HG03196 (cell line): ENCODE measurements around the gene TOX2.

ENCODE experiments used
- ATAC-seq: cut with Tn5 transposase; IDR thresholded peaks from one replicate; pipeline ENCODE4 v1.9.1; 2021; ENCODE audit not compliant: unreplicated experiment

TOX2 gene

GRCh38 chr20:44016525-44016924 is 101.9 kb downstream of the TOX2 start:
- ATAC-seq, result no peak

DNA sequence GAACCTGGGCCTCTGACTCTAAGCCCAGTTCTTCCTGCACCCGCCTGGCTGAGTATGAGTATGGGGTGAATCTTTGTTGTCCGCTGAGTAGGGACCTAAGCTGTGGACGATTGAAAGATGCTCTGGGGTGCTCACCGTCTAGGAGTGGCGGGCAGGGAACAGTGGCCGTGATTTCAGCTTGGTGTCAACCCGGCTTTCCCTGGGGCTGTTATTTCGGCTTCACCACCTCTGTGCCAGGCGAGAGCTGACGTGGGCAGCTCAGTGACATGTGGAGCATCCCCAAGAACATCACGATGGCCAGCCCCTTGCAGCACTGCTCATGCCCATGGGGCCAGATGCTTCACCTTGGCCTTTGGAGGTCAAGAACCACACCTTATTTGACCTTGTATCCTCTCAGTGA is 102.6 kb downstream of the TOX2 start:
- ATAC-seq, result no peak

DNA sequence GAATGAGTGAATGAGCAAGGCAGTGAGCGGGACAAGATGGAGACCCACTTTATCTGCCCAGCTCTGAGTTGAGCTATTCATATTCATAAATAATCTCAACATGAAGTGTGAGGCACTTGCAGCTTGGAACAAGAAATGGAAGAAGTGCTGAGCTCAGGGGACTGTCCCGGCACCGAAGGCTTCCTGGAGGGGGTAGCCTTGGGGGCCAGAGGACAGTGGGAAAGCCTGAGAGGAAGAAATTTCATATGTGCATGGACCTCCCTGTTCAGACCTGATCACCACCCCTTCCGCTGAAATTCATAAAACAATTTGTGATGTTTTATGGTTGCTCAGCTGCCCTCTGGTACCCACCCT is 103.2 kb downstream of the TOX2 start:
- no peak for ATAC-seq

DNA sequence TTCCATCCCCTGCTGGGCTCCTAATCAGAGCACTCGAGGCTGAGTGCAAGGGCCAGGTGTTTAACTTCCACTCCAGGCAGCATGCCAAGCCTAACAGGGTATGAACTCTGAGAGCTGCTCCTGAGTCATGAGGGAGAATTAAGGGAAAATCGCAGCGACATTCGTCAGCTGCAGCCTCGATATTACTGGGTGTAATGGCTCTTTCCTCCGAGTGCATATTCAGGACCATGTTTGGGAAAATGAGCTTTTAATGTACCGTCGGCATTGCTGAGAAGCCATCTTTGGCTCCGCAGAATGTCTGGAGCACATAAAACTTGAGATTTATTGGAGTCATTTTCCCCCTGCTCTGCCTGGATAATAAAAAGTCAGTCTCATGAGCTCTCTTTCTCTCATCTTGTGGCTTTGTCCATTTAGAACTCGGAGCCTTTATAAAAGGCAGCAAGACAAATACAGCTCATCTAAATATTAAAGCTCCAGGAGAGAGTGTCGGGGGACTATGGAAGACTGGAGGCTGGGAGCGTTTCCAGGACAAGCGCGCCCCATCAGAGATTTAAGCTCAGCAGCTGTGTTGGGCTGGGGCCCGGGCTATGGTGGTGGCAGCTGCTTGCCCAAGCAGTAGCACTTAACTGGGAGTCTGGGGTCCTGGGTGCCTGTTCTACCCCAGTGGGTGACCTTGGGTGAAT is 103.7 kb downstream of the TOX2 start:
- ATAC-seq, result no peak

DNA sequence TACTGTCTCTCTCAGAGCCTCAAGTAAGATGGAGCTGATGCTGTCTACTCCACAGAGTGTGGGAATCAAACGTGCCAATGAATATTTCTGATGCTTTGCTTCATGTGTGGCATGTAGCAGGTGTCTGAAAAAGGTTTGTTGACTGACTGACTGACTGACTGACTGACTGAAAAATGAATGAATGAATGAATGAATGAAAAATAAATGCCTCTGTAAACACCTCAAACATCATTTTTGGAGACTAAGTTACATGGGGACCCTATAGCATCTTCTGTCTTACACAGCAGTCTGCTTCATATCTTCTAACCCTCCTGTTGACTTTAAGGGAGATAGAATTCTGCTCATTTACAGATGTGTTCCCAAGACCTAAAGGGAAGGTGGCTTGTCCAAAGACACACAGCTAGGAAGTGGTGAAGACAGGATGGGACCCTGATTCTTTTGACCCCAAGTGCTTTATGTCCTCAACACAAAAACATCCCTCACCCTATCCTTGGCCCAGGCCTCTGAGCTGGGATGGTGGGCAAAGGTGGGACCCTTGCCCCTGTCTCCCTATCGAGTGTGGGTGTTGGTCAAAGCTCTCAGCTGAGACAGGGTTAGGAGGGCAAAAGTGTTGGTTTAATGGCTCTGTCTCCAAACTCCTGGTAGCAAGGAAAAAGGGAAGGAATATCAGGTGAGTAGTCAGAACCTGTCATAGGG is 104.4 kb downstream of the TOX2 start:
- ATAC-seq, result no peak

DNA sequence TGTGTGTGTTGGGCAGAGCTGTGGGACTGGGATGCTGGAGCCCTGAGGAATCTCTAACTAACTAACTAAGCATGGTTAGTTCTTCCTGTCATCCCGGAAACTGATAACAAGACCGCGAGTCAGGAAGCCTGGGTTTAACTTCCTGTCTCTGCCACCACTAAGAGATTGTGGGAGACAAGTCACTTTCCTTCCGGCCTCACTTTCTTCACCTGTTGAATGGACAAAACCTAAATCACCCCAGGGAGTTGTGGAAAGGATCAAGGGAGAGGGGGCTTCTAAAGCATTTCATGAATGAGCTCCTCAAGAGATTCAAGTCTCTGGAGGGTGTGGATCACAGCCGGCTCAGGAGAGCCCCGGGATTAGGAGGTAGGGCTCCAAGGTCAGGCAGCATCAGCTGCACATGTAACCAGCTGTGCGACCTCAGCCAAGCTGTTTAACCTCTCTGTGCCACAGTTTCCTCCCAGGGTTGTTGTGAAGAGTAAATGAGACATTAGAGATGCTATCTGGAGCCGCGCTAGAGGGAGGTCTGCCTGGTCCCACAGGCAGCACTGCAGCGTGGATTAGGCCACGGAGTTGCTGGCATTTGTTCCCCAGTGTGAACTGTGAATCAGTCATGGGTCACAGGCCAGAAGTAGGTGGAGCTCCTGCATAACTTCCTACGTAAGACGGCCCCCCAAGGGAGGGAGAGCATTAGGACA is 105.1 kb downstream of the TOX2 start:
- no peak for ATAC-seq

GRCh38 chr20:44020406-44021148 is 105.9 kb downstream of the TOX2 start:
- no peak for ATAC-seq

- no peak for ATAC-seq
Observed at GRCh38 chr20:44021186-44021585, 106.5 kb downstream of the TOX2 start.

- ATAC-seq, result no peak
Observed at GRCh38 chr20:44021900-44022299, 107.2 kb downstream of the TOX2 start.

- ATAC-seq, result no peak
Observed at GRCh38 chr20:44022464-44022863, 107.8 kb downstream of the TOX2 start.

DNA sequence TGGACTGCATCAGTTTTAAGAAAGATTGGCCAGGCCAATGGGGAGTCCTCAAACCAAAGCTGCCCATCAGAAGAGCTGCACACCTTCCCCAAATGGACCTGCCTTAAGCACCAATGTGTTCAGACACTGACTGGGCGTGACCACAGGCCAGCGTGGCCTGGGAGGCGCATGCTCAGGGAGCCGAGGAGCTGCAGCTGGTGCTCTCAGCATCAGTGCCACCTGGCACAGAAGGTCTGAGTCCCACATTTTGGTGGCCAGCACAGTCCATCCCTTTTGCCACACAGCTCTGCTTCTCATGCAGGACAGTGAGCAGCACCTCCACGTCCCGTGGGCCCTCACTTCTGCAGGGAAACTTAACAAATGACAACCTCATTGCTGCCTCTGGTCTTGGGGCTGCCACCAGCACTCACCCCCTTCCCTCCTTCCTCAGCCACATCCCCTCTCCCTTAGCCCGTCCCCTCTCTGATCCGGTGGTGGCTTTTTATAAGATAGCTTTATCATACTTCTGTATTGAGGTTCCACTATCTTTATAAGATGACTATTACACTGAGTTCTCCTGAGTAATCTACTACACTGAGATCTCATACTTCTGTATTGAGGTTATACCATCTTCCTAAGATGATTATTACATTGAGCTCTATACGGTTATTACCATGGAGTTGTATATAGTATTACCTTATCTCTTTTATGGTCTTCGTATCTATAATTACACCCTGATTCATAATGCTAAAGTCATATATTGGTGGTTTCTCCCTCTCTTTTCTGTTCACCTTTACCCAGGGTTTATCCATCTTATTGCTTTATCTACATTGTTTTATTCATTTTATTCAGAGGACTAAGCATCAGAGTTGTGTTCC is 109.1 kb downstream of the TOX2 start:
- no peak for ATAC-seq

DNA sequence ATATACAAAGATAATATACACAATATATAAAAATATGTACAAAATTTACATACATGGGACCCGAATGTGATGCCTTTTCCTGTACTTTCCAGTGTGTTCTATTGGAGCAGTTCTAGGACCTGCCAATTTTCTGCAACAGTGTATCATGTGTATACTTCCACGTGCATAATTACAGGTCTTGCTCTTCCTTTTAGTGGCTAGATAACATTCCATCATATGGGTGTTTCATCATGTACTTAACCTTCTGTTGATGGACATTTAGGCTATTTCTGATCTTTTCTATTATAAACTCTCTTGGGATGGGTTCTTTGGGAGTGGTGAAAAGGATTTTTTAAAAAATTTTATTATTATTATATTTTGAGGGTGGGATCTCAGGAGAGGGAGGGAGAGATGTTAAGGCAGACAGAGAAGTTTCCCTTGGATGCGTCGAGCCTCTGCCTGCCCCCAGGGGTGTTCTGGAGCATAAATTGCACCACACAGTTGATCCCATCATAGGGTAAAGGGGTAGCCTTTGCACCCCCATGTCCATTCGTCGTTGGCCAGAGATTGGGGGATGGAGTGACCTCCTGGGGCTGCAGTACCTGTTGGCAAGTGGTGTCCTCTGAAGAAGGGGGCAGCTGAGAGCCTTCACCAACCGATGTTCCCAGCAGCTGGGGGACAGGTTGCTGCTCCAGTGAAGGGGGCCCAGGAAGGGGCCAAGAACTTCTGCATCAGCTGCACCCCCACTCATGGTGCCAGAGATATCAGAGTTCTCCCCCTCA is 110.3 kb downstream of the TOX2 start:
- no peak for ATAC-seq

GRCh38 chr20:44025756-44026155 is 111.1 kb downstream of the TOX2 start:
- ATAC-seq, result no peak

DNA sequence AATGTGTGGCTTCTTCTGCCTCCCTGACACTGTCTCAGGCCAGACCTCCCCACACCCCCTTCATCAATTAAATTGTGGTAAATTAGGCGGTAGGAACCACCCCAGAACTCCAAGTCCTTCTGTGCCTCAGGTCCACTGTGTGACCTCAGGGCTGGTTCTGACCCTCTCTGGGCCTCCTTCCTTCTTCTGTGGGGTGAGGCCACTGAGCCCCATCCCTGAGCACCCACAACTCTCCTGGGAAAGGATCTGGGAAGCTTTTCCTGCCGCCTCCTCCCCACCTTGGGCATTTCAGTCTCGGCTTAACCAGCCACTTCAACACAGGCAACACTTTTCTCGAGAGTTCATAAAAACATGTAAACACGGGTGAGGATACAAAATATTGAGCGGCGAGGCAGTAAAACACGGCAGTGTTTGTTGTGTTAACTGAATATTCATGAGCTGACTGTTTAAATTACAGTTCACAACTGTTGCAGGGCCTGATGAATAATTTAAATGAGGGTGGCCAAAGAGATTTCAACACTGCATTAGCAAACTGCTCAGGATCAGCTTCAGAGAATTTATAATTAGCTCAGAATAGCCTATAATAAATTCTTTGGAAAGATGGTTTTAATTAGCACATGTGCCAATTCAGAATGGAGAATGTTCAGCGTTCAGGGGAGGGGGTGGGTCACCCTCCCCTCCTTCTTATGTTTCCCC is 112.1 kb downstream of the TOX2 start:
- ATAC-seq, result no peak

GRCh38 chr20:44027343-44028002 is 112.8 kb downstream of the TOX2 start:
- no peak for ATAC-seq

DNA sequence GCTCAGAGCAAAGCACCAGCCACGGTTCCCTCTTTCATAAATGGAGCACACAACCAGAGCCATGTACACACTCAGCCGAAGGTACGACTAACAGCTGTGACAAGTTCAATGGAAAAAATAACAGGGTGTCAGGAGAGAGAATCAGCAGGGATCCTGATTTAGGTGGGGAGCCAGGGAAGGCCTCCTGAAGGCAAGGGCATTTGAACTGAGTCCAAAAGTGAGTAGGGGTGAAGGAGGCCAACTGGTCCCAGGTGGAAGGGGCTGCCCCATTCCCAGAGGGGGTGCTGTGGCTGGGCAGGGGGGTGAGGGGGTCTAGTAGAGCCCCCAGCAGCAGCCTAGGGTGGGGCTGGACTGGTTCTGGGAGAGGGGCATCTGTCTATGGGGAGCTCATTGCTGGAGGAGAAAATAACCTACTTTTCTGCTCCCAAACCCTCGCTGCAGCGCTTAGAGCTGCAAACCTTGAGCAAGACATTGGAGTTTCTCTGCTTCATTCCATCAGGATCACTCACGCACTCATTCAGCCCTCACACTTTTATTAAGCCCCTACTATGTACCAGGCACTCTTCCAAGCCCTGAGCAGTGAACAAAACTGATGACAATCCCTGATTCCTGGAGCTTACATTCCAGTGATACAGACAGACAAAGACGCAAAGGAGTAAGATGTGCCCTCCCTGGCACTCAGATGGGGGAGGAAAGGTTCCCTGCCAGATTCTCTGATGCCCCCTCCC is 113.5 kb downstream of the TOX2 start:
- ATAC-seq, result no peak

- ATAC-seq, result no peak
Observed at GRCh38 chr20:44028868-44029847, 114.5 kb downstream of the TOX2 start.
